HepG2 (cell line): Measurements from ENCODE around the gene MAMSTR. TPM values are rescaled to one million over a fixed set of nuclear protein-coding genes. Genes with fewer than 3 reads are reported as not detected.

Experiments
- AKAP8 ChIP-seq: sonication (generic); formaldehyde crosslinking; IDR thresholded peaks from 2 replicates; pipeline ENCODE4 v1.5.1; 2020; ENCODE audit warnings: mild to moderate bottlenecking, missing genetic modification reagents
- ASH2L ChIP-seq: fragments of 300-600, 200-600 bp; sonication (generic); IDR thresholded peaks from 2 replicates; pipeline ENCODE4 v1.7.0; 2017; ENCODE audit warnings: low read depth, mild to moderate bottlenecking, moderate library complexity, mixed read lengths, low read length; ENCODE audit not compliant: insufficient read length
- BCL6 ChIP-seq: IDR thresholded peaks from 2 replicates; pipeline ENCODE4 v1.6.1; 2016; ENCODE audit warnings: missing genetic modification reagents, missing compliant biosample characterization
- ELK4 ChIP-seq: sonication (generic); formaldehyde crosslinking; IDR thresholded peaks from 2 replicates; pipeline ENCODE4 v1.9.0; 2021; ENCODE audit warnings: missing genetic modification reagents, borderline replicate concordance
- FOSL1 ChIP-seq: sonication (generic); formaldehyde crosslinking; IDR thresholded peaks from 2 replicates; pipeline ENCODE4 v1.9.0; 2021; ENCODE audit warnings: missing genetic modification reagents, borderline replicate concordance
- FOXA3 ChIP-seq: IDR thresholded peaks from 2 replicates; pipeline ENCODE4 v1.6.1; 2016; ENCODE audit warnings: missing genetic modification reagents, missing compliant biosample characterization
- HNRNPH1 ChIP-seq: fragments of 200-400 bp; formaldehyde crosslinking; optimal IDR thresholded peaks from 2 replicates; pipeline ENCODE3; 2017; ENCODE audit warnings: mild to moderate bottlenecking, low read depth, low read length
- KDM4B ChIP-seq: sonication (generic); formaldehyde crosslinking; IDR thresholded peaks from 2 replicates; pipeline ENCODE4 v1.4.0; 2020; ENCODE audit warnings: missing genetic modification reagents
- MTF1 ChIP-seq: sonication (generic); formaldehyde crosslinking; IDR thresholded peaks from 2 replicates; pipeline ENCODE4 v1.5.0; 2020; ENCODE audit warnings: missing genetic modification reagents
- NCOR1 ChIP-seq: fragments of 200-600 bp; sonication (generic); IDR thresholded peaks from 2 replicates; pipeline ENCODE4 v1.7.0; 2017; ENCODE audit warnings: antibody characterized with exemption, low read length, borderline replicate concordance
- NR1H2 ChIP-seq: sonication (generic); formaldehyde crosslinking; IDR thresholded peaks from 2 replicates; pipeline ENCODE4 v1.8.1; 2022; ENCODE audit warnings: low read depth, missing genetic modification reagents, borderline replicate concordance
- PATZ1 ChIP-seq: sonication (generic); formaldehyde crosslinking; IDR thresholded peaks from 2 replicates; pipeline ENCODE4 v1.4.0; 2020; ENCODE audit warnings: missing genetic modification reagents
- POLR2A ChIP-seq, 2 experiments: IDR thresholded peaks; 2 replicates each; pipeline ENCODE4 v1.6.1; 2011; ENCODE audit warnings: low read depth in 2 of 2, low read length in 2 of 2, mild to moderate bottlenecking in 1 of 2, moderate library complexity in 1 of 2; ENCODE audit not compliant: insufficient read depth in 1 of 2
- PREB ChIP-seq: sonication (generic); formaldehyde crosslinking; IDR thresholded peaks from 2 replicates; pipeline ENCODE4 v1.4.0; 2020; ENCODE audit warnings: missing genetic modification reagents
- RBFOX2 ChIP-seq: fragments of 200-400 bp; formaldehyde crosslinking; IDR thresholded peaks from 2 replicates; pipeline ENCODE4 v1.6.1; 2017; ENCODE audit warnings: low read depth, mild to moderate bottlenecking, low read length
- RBM22 ChIP-seq: fragments of 200-400 bp; formaldehyde crosslinking; optimal IDR thresholded peaks from 2 replicates; pipeline ENCODE3; 2017; ENCODE audit warnings: mild to moderate bottlenecking, low read length, moderate library complexity
- SMAD1 ChIP-seq: sonication (generic); formaldehyde crosslinking; IDR thresholded peaks from 2 replicates; pipeline ENCODE4 v1.4.0; 2020; ENCODE audit warnings: missing genetic modification reagents, low read depth, mild to moderate bottlenecking, borderline replicate concordance
- TAF1 ChIP-seq: sonication (generic); formaldehyde crosslinking; IDR thresholded peaks from 2 replicates; pipeline ENCODE4 v1.4.0; 2020; ENCODE audit warnings: missing genetic modification reagents
- ZFP41 ChIP-seq: sonication (generic); formaldehyde crosslinking; IDR thresholded peaks from 2 replicates; pipeline ENCODE4 v1.4.0; 2020; ENCODE audit warnings: mild to moderate bottlenecking, missing genetic modification reagents, borderline replicate concordance
- ZNF232 ChIP-seq: sonication (generic); formaldehyde crosslinking; IDR thresholded peaks from 2 replicates; pipeline ENCODE4 v1.4.0; 2020; ENCODE audit warnings: missing genetic modification reagents, borderline replicate concordance
- ZNF558 ChIP-seq: sonication (generic); formaldehyde crosslinking; IDR thresholded peaks from 2 replicates; pipeline ENCODE4 v1.9.0; 2022; ENCODE audit warnings: mild to moderate bottlenecking, missing genetic modification reagents, borderline replicate concordance
- ZNF562 ChIP-seq: sonication (generic); formaldehyde crosslinking; IDR thresholded peaks from 2 replicates; pipeline ENCODE4 v1.8.0; 2022; ENCODE audit warnings: missing genetic modification reagents, borderline replicate concordance
- ZNF615 ChIP-seq: sonication (generic); formaldehyde crosslinking; IDR thresholded peaks from 2 replicates; pipeline ENCODE4 v1.5.0; 2020; ENCODE audit warnings: mild to moderate bottlenecking, missing genetic modification reagents, borderline replicate concordance
- ZNF768 ChIP-seq: sonication (generic); formaldehyde crosslinking; IDR thresholded peaks from 2 replicates; pipeline ENCODE4 v1.4.0; 2020; ENCODE audit warnings: missing genetic modification reagents
- ZNF800 ChIP-seq: sonication (generic); formaldehyde crosslinking; IDR thresholded peaks from 2 replicates; pipeline ENCODE4 v1.4.0; 2020; ENCODE audit warnings: missing genetic modification reagents
- polyA plus RNA-seq, 8 experiments: library from polyadenylated mRNA; depleted of rRNA in 3 of 8; stranded (reverse) in 7 of 8; unstranded in 1 of 8; fragments of >200 nt; fragmentation: Illumina TruSeq in 4 of 8; extraction: Trizol in 4 of 8; gene quantifications; 2 replicates each; pipeline versions ENCODE4 v1.2.1 to v1.2.3, GENCODE V29; 2011 to 2016; ENCODE audit warnings: low read depth in 4 of 8, missing spikeins in 1 of 8, mixed read lengths in 1 of 8; ENCODE audit not compliant: insufficient read depth in 1 of 8
- total RNA-seq, 5 experiments: library from RNA; depleted of rRNA; stranded (reverse); fragments of >200 nt; fragmentation: Illumina TruSeq; extraction: Trizol; gene quantifications; 2 replicates each; pipeline ENCODE4 v1.2.3, GENCODE V29; 2016; ENCODE audit warnings: low read depth in 1 of 5

The MAMSTR gene
- total and polyA plus RNA-seq, 2 of the 13 experiments (the other 11 are each of a cell fraction or from before 2014, with no cell fraction given), result 2.2 to 2.4 TPM

- TF ChIP-seq ZNF800 (CRISPR knock-in tag) (no peak), SMAD1 (no peak), POLR2A (IDR thresholded peaks at IDR 0.05; ENCODE audit: insufficient read depth in 1 of 2, low read depth in 2 of 2, low read length in 2 of 2) (peak in 1 of 2 experiments; percentile 30; a peak in 2 of 4 replicates), NCOR1 (no peak), ZFP41 (CRISPR knock-in tag) (no peak), PREB (CRISPR knock-in tag) (no peak), ZNF615 (CRISPR knock-in tag) (no peak), ASH2L (no peak), FOXA3 (CRISPR knock-in tag) (no peak; the same call in 1 of the 2 replicates), ZNF562 (no peak), ELK4 (no peak), ZNF768 (peak; percentile 38; the same call in 1 of the 2 replicates), RBFOX2 (peak; percentile 53), FOSL1 (CRISPR knock-in tag) (no peak), ZNF558 (CRISPR knock-in tag) (0 out of 2 replicates have a peak, but pooled peaks have one; percentile 32), MTF1 (no peak), PATZ1 (CRISPR knock-in tag) (peak; percentile 20; the same call in 1 of the 2 replicates), TAF1 (CRISPR knock-in tag) (0 out of 2 replicates have a peak, but pooled peaks have one; percentile 21), AKAP8 (CRISPR knock-in tag) (0 out of 2 replicates have a peak, but pooled peaks have one; percentile 40), NR1H2 (CRISPR knock-in tag) (no peak), ZNF232 (CRISPR knock-in tag) (no peak), BCL6 (CRISPR knock-in tag) (no peak), HNRNPH1 (no peak), KDM4B (CRISPR knock-in tag) (no peak), RBM22 (no peak)
These were observed 2.8 kb downstream of the MAMSTR start (continued) for GRCh38 chr19:48716562-48717291.
